Hematopoietic multipotent progenitor cell treated with erythropoietin and hydrocortisone succinate and interleukin-3 and kit ligand, for 8 days (in vitro differentiated cells): ENCODE measurements around the gene TEKTIP1.

ENCODE experiments used
- DNase-seq: peaks from one replicate; pipeline ENCODE4 v3.0.0-alpha.2; 2015

Gene TEKTIP1

DNA sequence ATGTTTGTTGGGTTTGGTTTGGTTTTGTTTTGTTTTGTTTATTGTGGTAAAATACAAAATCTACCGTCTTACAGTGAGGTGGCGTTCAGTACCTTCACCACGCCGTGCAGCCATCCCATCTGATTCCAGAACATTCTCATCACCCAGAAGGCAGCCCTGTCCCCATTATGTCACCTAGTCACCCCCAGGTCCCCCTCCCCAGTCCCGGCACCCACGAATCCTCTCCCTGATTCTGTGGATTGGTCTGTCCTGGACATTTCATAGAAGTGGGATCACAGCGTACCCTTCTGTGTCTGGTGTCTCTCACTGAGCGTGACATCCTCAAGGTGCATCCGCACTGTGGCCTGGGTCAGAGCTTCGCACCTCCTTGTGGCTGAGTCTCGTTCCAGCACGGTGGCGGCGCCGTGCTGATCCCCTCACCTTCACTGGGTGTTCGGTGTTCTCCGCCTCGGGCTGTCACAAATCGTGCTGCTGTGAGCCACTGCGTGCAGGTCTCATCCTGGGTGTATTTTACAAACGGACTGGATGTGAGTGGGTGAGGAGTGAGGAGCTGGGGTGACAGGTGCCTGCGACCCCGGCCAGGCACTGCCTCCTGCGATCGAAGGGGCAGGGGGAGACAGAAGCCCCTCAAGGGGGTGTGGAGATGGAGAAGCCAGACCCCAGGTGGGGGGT lies 580 bp upstream of the TEKTIP1 start:
- DNase-seq = no peak

DNA sequence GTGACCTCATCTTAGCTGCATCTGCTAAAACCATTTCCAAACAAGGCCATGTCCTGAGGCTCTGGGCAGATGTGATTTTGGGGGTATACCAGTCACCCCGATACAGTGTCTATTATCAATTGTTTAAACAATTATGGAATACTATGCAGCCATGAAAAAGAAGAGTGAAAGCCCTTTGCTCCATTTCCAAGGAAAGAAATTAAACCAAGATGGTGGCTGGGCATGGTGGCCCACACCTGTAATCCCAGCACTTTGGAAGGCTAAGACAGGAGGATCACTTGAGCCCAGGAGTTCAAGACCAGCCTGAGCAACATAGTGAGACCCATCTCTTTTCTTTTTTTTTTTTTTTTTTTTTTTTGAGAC lies 763 bp downstream of the TEKTIP1 start:
- no peak for DNase-seq

DNA sequence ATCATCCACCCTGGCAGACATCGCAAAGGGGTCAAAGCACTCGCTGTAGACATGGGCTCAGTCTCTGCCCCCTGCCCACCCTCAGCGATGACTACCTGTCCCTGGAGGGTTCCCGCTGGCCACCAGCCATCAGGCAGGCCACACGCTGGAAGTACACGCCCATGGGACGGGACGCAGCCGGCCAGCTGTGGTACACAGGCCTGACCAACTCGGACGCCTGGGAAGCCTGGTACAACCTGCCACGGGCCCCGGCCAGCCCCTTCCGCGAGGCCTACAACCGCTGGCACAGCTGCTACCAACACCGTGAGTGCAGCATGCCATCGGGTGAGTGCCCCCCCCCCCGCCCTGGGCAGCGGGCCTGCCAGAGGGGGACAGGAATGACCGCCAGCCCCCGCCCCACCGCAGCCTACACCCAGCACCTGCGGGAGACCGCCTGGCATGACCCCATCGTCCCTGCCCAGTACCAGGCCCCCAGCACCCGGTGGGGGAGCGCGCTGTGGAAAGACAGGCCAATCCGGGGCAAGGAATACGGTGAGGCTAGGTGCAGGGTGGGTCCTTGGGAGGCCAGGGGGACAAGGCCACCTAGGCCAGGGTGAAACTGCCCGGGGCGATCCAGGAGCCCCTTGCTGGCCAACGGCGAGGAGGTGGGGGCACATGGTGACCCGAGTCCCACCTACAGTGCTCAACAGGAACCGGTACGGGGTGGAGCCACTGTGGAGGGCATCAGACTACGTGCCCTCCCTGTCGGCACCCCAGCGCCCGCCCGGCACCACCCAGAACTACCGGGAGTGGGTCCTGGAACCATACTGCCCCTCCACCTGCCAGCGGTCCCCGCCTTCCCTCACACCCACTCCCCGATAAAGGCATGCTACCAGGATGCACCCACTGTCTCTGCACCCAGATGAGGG lies 4.4 kb downstream of the TEKTIP1 start:
- DNase-seq = no peak

DNA sequence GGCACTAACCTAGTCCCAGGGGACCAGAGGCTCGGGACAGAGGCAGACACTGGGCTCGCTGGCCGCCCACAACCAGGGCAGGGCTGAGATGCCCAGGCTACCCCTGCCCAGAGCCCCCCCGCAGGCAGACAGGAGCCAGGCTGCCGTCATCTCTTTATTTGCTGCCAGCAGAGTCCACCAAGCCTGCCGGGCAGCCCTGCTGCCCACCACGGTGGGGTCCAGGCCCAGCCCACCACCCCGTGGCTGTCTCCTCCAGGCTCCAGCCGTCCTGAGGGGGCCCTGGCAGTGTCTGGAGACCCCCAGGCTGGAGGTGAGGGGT lies 5.0 kb downstream of the TEKTIP1 start:
- DNase-seq = no peak

DNA sequence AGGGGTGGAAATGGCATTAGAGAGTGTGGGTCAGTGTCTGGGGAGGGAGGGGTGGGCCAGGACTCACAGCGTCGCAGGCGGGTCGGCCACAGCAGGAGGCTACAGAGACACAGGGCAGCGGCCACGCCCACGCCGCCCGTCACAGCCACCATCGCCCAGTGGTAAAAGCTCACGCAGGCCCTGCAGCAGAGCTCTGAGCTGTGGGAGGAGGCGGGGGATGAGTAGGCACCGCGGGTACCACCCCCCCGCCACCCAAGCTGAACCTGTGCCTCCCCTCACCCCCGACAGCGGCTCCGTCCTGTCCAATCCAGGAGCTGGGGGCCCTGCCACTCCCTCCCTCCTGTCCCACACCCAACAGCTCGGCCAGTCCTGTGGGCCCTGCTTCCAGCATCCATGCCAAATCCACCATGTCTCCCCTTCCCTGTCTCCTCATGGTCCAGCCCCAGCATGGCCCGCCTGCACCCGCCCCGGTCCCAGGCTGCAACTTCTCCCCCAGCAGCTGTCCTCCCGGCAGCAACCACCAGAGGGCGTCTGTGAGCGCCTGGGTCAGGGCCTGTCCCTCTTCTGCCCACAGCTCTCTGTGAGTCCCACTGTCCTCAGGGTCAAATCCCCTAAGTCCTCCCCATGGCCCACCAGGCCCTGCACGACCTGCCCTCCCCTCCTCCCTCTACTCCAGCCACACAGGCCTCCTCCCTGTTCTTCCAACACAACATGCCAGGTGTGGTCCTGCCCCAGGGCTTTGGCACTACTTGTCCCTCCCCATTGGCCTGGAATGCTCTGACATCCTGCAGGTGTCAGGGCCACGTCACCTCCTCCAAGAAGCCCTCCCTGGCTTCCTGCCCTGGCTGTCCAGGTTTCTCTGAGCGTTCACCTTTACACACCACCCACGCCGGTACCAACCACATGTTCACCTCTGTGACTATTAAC lies 6.0 kb downstream of the TEKTIP1 start:
- DNase-seq = peak; percentile 63

DNA sequence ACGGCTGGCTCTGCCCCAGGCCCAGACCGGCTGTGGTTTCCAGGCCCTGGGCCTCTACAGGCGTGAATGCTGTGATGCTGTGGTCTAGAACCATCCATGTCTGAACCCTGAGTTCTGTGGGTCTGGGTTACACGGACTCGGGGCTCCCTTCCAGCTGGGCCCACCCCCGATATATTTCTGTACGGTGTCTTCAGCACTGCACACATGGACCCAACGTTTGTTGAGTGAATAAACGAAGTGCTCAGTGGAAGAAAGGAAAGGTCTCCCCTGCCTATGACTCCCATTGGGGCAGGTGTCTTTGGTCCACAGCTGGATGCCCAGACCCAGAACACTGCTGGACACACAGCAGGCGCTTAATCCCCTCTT lies 6.7 kb downstream of the TEKTIP1 start:
- DNase-seq = no peak

DNA sequence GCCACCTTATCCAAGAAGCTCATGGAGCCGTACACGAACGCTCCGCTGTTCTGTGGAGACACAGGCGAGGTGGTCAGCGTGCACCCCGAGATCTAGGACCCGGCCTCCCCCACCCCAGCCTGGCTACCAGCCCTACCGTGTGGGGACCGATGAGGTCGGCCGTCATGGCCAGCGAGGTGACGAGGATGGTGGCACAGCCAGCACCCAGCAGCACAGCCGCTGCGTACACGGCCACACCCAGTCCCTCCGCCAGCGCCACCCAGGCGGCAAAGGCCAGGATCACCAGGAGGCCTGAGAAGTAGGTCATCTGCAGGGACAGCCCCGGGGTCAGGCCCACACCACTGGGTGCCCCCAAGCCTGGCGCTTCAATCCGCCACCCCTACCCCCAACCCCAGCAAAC lies 7.1 kb downstream of the TEKTIP1 start:
- DNase-seq = no peak

DNA sequence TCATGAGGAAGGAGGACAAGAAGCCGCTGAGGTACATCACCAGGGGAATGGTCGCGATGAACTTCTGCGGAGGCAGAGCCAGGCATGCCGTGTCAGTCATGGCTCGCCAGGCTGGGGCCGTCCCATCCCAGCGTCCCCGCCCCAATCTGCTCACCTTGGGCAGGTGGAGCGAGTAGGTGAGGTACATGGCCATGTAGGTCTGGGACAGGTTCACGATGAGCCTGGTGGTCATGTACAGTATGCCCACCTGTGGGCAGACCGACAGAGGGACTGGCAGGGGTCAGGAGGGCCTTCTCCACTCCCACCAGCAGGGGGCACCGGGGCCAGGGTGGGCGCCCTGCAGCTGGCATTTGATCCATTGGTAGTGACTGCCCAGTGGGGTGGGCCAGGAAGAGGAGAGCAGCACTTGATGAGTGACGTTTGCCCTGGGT lies 8.3 kb downstream of the TEKTIP1 start:
- peak; percentile 39 for DNase-seq

DNA sequence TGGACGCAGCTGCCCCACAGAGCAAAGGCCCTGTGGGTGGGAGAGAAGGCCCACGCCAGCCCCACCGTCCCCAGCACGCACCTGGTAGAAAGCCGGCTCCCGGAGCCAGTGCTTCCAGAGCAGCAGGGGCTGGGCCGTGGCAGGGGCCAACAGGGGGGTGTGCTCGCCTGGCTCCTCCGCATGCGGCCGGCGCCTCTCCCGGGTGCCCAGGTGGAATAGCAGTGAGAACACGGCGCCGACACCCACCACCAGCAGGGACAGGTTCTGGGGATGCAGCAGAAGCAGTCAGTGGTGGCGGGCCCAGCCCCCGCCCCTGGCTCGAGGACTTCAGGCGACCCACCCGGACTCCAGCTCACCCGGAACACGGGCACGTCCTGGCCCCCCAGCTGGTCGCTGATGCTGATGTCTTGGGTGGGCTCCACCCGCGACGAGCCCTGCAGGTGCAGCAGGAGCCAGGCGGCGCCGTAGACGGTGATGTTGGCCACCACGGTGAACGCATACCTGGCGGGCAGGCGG lies 8.9 kb downstream of the TEKTIP1 start:
- no peak for DNase-seq

DNA sequence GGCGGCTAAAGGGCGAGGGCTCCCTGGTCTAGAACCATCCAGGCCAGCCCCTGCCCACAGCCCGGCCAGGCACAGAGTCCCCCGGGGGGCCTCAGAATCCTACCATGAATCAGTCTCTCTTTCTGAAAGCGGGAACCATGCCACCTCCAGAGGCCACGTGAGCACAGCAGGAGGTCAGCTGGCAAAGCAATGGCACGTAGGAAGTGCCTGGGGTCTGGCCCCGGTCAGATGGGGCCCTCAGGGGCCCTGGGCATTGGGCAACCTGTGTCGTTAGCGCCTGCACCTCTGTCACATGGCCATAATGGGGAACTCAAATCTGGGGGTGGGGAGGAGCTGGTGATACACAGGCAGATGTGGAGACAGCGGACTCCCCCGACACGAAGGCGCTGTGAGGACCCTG lies 9.6 kb downstream of the TEKTIP1 start:
- DNase-seq = no peak

DNA sequence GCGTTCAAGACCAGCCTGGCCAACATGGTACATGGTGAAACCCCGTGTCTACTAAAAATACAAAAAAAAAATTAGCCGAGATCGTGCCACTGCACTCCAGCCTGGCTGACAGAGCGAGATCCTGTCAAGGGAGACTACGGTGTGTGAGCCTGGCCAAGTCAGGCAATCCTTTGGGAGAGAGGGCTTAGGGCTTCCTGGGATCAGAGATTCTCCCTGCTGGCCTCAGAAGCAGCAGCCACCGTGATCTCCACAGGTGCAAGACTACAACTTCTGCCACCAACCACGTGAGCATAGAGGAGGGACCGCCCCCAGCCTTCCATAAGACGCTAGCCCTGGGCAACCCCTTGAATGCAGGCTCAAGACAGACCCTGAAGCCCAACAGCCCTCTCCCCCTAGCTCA lies 10.8 kb downstream of the TEKTIP1 start:
- no peak for DNase-seq

DNA sequence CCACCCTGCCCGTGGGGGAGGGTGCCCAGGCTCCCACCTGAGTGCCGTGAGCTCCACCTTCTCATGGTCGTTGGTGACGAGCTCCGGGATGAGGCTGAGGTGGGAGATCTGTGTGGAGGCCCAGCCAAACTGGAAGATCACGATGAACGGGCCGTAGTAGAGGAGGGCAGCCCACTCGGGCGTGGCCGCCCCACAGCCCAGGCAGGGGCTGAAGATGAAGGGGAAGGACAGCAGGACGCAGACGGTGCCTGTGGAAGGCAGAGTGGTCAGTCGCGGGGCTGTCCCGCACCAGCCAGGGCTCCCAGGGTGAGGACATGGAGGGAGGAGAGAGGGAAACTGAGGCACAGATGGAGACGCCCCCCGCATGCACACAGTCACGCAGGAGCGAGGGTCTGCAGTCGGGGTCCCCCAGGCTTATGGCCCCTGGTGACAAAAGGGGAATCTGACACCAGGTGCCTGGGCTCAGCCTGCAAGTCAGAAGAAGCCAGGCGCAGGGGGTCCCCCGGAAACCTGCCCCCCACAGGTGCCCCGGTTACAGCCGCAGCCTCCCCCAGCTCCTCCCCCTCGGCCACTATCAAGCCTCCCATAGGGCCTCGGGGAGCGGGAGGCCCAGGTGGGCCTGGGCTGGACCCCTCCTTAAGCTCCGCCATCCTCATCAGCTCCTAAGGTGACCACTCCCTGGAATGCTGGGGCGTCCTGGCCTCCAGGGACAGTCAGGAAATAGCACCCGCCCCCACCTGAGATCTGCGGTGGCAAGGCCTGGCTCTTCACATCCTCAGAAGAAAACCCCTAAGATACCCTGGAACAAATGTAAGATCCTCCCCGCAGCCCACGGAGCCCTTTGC lies 12.2 kb downstream of the TEKTIP1 start:
- no peak for DNase-seq

DNA sequence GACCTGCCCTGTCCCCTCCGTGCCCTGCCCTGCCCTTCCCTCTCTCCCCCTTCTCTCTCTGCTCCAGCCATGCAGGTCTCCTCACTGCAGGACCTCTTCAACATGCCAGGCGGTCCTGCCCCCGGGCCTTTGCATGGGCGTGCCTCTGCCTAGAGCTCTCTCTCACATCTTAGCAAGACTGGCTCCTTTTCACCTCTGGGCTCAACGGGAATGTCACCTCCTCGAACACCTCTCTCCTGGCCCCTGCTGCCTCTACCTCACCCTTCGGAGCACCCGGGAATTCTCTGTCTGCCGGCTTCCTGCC lies 12.8 kb downstream of the TEKTIP1 start:
- no peak for DNase-seq

DNA sequence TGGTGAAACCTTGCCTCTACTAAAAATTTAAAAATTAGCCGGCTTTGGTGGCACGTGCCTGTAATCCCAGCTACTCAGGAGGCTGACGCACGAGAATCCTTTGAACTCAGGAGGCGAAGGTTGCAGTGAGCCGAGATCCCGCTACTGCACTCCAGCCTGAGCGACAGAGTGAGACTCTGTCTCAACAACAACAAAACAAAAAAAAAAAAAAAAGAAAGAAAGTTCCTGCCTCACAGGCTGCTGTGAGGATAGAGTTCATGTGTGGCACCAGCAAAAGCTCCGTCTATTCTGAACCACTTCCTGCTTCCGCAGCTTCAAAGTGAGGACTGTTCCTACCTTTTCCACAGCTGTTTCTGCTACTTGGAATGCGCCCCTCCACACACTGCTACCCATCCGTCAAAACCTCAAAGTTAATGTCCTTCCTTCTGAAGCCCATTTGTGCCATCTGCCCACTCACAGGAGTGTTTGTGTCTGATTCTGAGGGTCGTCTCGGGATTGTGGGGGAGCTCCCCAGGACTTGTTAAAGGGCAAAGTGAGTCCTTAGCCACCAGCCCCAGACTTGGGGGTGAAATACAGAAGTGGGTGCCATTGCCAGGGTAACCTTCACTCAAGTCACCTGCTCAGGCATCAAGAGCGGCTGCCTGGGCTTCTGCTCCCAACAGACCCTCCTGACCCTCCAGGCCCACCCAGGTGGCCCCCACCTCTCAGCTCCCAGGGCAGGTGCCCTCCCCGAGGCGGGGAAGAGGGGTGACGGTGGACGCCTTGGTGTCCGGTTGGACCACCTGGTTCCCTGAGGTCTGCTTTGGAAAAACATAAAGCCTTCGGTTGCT lies 15.5 kb downstream of the TEKTIP1 start:
- no peak for DNase-seq

DNA sequence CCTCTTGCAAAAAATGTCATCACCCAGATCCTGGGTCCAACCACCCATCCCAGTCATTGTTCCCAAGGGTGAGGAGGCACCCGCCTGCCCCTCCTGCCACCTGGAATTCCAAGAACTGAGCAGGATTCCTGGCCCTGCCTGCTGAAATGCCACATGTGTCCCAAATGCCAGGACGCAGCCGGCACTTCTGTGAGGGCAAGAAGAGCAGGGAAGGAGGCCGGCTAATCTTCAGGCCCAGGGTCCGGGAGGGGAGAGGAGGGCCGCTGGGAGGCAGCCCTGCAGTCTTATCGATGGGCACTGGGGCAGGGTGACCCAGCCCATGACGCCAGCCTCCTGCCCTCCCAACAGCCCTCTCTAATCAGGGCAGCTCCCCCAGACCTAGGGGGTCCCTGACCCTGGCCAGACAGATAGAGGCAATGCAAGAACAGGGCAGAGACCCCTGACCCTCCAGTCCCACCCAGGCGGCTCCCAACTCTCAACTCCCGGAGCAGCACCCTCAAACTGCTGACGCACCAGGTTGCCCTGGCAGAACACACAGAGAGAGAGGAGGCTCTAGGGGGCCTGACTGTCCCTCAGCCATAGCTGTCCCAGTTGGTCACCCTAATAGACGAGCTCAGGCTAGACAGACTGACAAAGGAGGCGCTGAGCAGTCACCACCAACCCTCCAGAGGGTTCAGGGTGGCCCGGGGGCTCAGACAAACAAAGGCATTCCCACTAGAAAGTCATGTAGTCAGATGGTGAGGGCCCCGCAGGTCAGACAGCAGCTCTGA lies 16.9 kb downstream of the TEKTIP1 start:
- no peak for DNase-seq

DNA sequence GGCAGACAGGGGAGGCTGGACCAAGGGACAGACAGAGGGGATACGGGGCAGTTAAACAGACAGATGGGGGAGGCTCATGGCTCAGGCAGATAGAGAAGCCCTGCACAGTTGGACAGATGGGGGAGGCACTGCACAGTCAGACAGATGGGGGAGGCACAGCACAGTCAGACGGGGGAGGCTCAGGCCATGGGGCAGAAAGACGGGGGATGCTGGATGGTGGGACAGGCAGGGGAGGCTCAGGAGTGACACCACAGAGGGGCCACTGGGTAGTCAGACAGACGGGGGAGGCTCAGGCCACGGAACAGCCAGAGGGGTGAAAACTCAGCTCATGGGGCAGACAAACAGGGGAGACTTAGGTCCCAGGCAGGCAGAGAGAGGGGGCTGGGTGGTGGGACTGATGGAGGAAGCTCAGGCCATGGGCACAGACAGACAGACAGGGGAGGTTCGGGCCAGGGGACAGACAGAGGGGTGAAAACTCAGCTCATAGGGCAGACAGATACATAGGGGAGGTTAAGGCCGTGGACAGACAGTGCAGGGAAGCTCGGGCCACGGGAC lies 17.5 kb downstream of the TEKTIP1 start:
- DNase-seq = no peak

DNA sequence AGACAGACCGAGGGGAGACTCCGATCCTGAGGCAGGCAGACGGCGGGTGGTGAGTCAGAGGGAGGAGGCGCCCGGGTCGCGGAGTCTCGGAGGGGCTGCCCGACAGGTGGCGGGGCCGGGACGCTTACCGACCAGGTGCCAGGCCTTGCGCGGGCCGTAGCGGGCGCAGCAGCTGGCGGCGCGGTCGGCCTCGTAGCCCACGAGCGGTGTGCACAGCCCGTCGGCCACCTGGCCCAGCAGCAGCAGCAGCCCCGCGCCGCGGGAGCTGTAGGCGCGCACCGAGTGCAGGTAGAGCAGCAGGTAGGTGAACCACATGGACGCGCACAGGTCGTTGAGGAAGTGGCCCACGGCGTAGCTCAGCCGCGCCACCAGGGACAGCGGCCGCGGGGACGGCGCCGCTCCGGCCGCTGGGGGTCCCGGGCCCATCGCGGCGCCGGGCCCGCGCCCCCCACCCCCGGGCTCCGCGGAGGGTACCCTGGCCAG lies 18.0 kb downstream of the TEKTIP1 start:
- no peak for DNase-seq

DNA sequence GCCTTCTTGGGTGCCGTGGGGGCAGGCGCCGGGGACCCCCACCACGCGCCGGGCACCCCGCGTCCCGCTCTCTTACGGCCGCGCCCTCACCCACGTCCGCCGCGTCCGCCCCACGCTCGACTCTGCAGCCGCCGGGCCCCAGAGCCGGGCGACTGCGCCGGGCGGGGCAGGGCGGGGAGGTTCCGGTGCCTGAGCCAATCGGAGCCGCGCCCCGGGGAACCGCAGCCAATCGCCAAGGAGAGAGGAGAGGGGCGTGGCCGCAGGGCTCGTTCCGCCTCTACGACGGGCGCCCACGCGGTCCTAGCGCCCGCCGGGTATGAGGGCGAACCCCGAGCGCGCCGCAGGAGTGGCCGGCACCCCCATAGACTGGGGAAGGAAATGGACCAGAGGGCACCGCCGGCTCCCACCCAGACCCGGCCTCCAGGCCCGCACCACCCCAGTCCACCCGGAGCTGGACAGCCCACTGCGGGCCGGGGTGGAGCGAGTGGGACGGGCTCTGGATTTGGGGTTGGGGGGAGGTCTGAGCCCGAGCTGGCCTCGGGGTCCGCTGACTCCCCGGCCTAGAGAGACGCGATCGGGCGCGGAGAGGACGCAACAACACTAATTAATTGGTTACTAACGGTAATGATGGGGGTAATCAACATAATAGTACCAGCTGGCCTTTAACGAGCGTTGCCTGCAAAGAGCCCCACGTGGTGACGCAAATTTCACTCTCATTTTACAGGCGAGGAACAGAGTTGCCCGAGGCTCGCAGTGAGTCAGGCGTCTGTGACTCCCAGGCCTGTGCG lies 18.7 kb downstream of the TEKTIP1 start, which contains the start of gene MFSD12:
TSS of gene MFSD12 (minus strand) at position 126 of the 788 bp plus-strand sequence. CDS start 183 bp downstream, outside the sequence.
- DNase-seq = peak; percentile 93
